ENCODE results near the gene DENND4A. TPM values are rescaled to one million over a fixed set of nuclear protein-coding genes. Genes with fewer than 3 reads are reported as not detected.

DENND4A gene
- total and polyA plus RNA-seq, 9 of the 15 experiments (the other 6 are each of a cell fraction or from before 2014, with no cell fraction given), result 6.8 to 32.3 (median 19.9) TPM

- TF ChIP-seq, protein P1, sequence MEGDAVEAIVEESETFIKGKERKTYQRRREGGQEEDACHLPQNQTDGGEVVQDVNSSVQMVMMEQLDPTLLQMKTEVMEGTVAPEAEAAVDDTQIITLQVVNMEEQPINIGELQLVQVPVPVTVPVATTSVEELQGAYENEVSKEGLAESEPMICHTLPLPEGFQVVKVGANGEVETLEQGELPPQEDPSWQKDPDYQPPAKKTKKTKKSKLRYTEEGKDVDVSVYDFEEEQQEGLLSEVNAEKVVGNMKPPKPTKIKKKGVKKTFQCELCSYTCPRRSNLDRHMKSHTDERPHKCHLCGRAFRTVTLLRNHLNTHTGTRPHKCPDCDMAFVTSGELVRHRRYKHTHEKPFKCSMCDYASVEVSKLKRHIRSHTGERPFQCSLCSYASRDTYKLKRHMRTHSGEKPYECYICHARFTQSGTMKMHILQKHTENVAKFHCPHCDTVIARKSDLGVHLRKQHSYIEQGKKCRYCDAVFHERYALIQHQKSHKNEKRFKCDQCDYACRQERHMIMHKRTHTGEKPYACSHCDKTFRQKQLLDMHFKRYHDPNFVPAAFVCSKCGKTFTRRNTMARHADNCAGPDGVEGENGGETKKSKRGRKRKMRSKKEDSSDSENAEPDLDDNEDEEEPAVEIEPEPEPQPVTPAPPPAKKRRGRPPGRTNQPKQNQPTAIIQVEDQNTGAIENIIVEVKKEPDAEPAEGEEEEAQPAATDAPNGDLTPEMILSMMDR (IDR thresholded peaks at IDR 0.05 in 2 of 3, conservative IDR thresholded peaks at IDR 0.05 in 1 of 3; ENCODE audit: insufficient read depth in 2 of 3, low read depth in 1 of 3, low read length in 3 of 3), result peak; percentile 72 to 85 (median 80)
- TF ChIP-seq RBM39 (optimal IDR thresholded peaks at IDR 0.05; ENCODE audit: low read depth, low read length) (no peak), ZMIZ1 (IDR thresholded peaks at IDR 0.05; ENCODE audit: low read depth in 2 of 2, low read length in 2 of 2) (peak in 1 of 2 experiments; percentile 63; a peak in 1 of 4 replicates), ZNF24 (IDR thresholded peaks at IDR 0.05) (peak; percentile 64; the same call in 1 of the 2 replicates), POLR2G (IDR thresholded peaks at IDR 0.05; ENCODE audit: low read depth, low read length) (peak; percentile 99), ZNF263 (CRISPR knock-in tag; IDR thresholded peaks at IDR 0.05; ENCODE audit: borderline replicate concordance) (peak; percentile 66; the same call in 1 of the 2 replicates), NR2C2 (CRISPR knock-in tag; IDR thresholded peaks at IDR 0.05) (peak; percentile 86; the same call in 1 of the 2 replicates), NR2C2 (tag; IDR thresholded peaks at IDR 0.05) (peak; percentile 96), BCLAF1 (IDR thresholded peaks at IDR 0.05; ENCODE audit: borderline replicate concordance in 1 of 2, control insufficient read depth in 1 of 2, low read depth in 2 of 2, low read length in 1 of 2) (peak in 1 of 2 experiments; percentile 98; a peak in 2 of 4 replicates), ZKSCAN1 (IDR thresholded peaks at IDR 0.05; ENCODE audit: low read depth, low read length) (peak; percentile 60; the same call in 1 of the 2 replicates), JUN (IDR thresholded peaks at IDR 0.05; ENCODE audit: borderline replicate concordance, low read depth, low read length) (peak; percentile 60; the same call in 1 of the 2 replicates), JUN (CRISPR knock-in tag; IDR thresholded peaks at IDR 0.05; ENCODE audit: borderline replicate concordance) (no peak; the same call in 1 of the 2 replicates), HLTF (IDR thresholded peaks at IDR 0.05) (peak; percentile 81), TRIM28 (IDR thresholded peaks at IDR 0.05) (peak; percentile 79; the same call in 1 of the 2 replicates), SMAD3 (CRISPR knock-in tag; conservative IDR thresholded peaks at IDR 0.05) (no peak; the same call in 1 of the 2 replicates), TARDBP (IDR thresholded peaks at IDR 0.05) (peak; percentile 89)
- TF ChIP-seq, protein P2, sequence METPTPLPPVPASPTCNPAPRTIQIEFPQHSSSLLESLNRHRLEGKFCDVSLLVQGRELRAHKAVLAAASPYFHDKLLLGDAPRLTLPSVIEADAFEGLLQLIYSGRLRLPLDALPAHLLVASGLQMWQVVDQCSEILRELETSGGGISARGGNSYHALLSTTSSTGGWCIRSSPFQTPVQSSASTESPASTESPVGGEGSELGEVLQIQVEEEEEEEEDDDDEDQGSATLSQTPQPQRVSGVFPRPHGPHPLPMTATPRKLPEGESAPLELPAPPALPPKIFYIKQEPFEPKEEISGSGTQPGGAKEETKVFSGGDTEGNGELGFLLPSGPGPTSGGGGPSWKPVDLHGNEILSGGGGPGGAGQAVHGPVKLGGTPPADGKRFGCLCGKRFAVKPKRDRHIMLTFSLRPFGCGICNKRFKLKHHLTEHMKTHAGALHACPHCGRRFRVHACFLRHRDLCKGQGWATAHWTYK (CRISPR knock-in tag; IDR thresholded peaks at IDR 0.05), result peak; percentile 58; the same call in 1 of the 2 replicates
These were observed 181.0 kb downstream of the DENND4A start, which contains the start of gene INTS14 (continued) for GRCh38 chr15:65610871-65611718.
